K562 (cell line): Measurements from ENCODE around the gene CRY2. TPM values are rescaled to one million over a fixed set of nuclear protein-coding genes. Genes with fewer than 3 reads are reported as not detected.

Experiments used
- FOXM1 ChIP-seq, 2 experiments: fragments of 450-650 bp in 1 of 2; sonication (generic) in 1 of 2; formaldehyde crosslinking in 1 of 2; IDR thresholded peaks; 2 replicates each; pipeline versions ENCODE4 v1.6.1 to v1.9.0; 2017 to 2022; ENCODE audit warnings: low read depth in 2 of 2, mild to moderate bottlenecking in 2 of 2, missing genetic modification reagents in 1 of 2, moderate library complexity in 1 of 2
- HNRNPL ChIP-seq: fragments of 200-400 bp; formaldehyde crosslinking; IDR thresholded peaks from 2 replicates; pipeline ENCODE4 v1.6.1; 2017; ENCODE audit warnings: low read depth, mild to moderate bottlenecking, low read length
- MAFG ChIP-seq: fragments of 450-650 bp; conservative IDR thresholded peaks from 2 replicates; pipeline ENCODE4 v1.6.1; 2016; ENCODE audit warnings: missing genetic modification characterization, missing compliant biosample characterization
- MBD1 ChIP-seq: fragments of 250-450 bp; sonication (Bioruptor Pico); IDR thresholded peaks from 2 replicates; pipeline ENCODE4 v1.8.0; 2022; ENCODE audit warnings: inconsistent platforms
- MED1 ChIP-seq: sonication (generic); formaldehyde crosslinking; IDR thresholded peaks from 2 replicates; pipeline ENCODE4 v1.8.1; 2023; ENCODE audit warnings: missing genetic modification reagents, borderline replicate concordance
- XRCC4 ChIP-seq: IDR thresholded peaks from one replicate; pipeline ENCODE4 v1.6.1; 2011; ENCODE audit not compliant: insufficient read depth, insufficient read length; ENCODE audit errors: extremely low read depth
- ZNF184 ChIP-seq: sonication (generic); formaldehyde crosslinking; IDR thresholded peaks from 2 replicates; pipeline ENCODE4 v1.5.0; 2020; ENCODE audit warnings: missing genetic modification reagents
- polyA plus RNA-seq, 8 experiments: library from polyadenylated mRNA; depleted of rRNA in 4 of 8; stranded (reverse) in 5 of 8; unstranded in 3 of 8; fragments of >200 nt; fragmentation: Nextera tagmentation in 2 of 8; fragmentation: Illumina TruSeq in 1 of 8; extraction: Ambion mirVana in 2 of 8; extraction: Trizol in 1 of 8; gene quantifications; 2 replicates each; pipeline versions ENCODE4 v1.2.1 to v1.2.3, GENCODE V29; 2011 to 2014; ENCODE audit warnings: inconsistent platforms in 1 of 8, missing spikeins in 1 of 8
- total RNA-seq, 7 experiments: library from RNA; depleted of rRNA in 6 of 7; stranded (reverse); fragments of >200 nt in 6 of 7; fragmentation: Illumina TruSeq in 2 of 7; extraction: Trizol in 2 of 7; gene quantifications; 2 replicates each; pipeline versions ENCODE4 v1.2.1 to v1.2.3, GENCODE V29; 2011 to 2021; ENCODE audit warnings: low replicate concordance in 1 of 7
- TF ChIP-seq, protein P1 (sequence below): fragments of 150-350 bp; conservative IDR thresholded peaks from 2 replicates; pipeline ENCODE4 v1.6.1; 2014; ENCODE audit warnings: low read length

The CRY2 gene
- total and polyA plus RNA-seq, 9 of the 15 experiments (the other 6 are each of a cell fraction or from before 2014, with no cell fraction given): 2.3 to 23.9 (median 14.8) TPM

GRCh38 chr11:45864041-45864440, 16.8 kb downstream of the CRY2 start (continued):
- TF ChIP-seq XRCC4 (no peak), MBD1 (CRISPR knock-in tag) (no peak), MAFG (no peak), HNRNPL (no peak), FOXM1 (IDR thresholded peaks at IDR 0.05; ENCODE audit: low read depth) (no peak), FOXM1 (CRISPR knock-in tag; IDR thresholded peaks at IDR 0.05; ENCODE audit: low read depth) (no peak), ZNF184 (CRISPR knock-in tag) (no peak), MED1 (CRISPR knock-in tag) (no peak)
- TF ChIP-seq, protein P1, sequence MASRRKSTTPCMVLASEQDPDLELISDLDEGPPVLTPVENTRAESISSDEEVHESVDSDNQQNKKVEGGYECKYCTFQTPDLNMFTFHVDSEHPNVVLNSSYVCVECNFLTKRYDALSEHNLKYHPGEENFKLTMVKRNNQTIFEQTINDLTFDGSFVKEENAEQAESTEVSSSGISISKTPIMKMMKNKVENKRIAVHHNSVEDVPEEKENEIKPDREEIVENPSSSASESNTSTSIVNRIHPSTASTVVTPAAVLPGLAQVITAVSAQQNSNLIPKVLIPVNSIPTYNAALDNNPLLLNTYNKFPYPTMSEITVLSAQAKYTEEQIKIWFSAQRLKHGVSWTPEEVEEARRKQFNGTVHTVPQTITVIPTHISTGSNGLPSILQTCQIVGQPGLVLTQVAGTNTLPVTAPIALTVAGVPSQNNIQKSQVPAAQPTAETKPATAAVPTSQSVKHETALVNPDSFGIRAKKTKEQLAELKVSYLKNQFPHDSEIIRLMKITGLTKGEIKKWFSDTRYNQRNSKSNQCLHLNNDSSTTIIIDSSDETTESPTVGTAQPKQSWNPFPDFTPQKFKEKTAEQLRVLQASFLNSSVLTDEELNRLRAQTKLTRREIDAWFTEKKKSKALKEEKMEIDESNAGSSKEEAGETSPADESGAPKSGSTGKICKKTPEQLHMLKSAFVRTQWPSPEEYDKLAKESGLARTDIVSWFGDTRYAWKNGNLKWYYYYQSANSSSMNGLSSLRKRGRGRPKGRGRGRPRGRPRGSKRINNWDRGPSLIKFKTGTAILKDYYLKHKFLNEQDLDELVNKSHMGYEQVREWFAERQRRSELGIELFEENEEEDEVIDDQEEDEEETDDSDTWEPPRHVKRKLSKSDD: no peak
